Choroid plexus epithelial cell (primary cell): ENCODE data around the gene GLYAT.

Experiments used
- DNase-seq: peaks from one replicate; pipeline ENCODE4 v3.0.0-alpha.2; 2010; ENCODE audit warnings: low read depth
- H3K4me3 ChIP-seq: 2 replicates; pipeline ENCODE4 v1.5.1; 2011; ENCODE audit warnings: low read depth, mild to moderate bottlenecking, control low read depth, low read length, moderate library complexity
- TF ChIP-seq, protein P1 (sequence below): conservative IDR thresholded peaks from 2 replicates; pipeline ENCODE4 v1.5.1; 2011; ENCODE audit warnings: low read depth, mild to moderate bottlenecking, control low read depth, inconsistent platforms, low read length, moderate library complexity

Gene GLYAT

GRCh38 chr11:58773337-58773736, 41.6 kb upstream of the GLYAT start:
- TF ChIP-seq, protein P1, sequence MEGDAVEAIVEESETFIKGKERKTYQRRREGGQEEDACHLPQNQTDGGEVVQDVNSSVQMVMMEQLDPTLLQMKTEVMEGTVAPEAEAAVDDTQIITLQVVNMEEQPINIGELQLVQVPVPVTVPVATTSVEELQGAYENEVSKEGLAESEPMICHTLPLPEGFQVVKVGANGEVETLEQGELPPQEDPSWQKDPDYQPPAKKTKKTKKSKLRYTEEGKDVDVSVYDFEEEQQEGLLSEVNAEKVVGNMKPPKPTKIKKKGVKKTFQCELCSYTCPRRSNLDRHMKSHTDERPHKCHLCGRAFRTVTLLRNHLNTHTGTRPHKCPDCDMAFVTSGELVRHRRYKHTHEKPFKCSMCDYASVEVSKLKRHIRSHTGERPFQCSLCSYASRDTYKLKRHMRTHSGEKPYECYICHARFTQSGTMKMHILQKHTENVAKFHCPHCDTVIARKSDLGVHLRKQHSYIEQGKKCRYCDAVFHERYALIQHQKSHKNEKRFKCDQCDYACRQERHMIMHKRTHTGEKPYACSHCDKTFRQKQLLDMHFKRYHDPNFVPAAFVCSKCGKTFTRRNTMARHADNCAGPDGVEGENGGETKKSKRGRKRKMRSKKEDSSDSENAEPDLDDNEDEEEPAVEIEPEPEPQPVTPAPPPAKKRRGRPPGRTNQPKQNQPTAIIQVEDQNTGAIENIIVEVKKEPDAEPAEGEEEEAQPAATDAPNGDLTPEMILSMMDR, result no peak
- no peak overlapping the region for H3K4me3 ChIP-seq
- DNase-seq, result no peak

- TF ChIP-seq, protein P1, result no peak
- H3K4me3 ChIP-seq, result no peak overlapping the region
- no peak for DNase-seq
Observed at GRCh38 chr11:58772329-58773285, 40.9 kb upstream of the GLYAT start.

DNA sequence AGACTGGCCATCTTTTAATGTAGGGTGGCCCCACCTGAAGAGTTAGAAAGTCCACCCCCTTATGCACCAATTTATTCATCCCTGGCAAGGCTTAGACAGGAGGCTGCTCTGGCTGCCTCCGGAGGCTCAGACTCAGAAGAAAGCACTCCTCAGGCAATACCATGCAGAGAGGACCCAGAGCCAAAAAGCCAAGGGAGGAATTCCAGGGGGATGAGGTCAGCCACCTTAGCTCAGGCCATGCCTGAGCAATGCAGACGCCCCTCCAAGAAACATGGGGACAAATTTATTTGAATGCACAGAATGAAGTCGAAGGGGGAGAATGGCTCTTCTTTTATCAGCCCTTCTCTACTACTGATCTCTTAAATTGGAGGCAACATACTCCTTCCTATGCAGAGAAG, 39.7 kb upstream of the GLYAT start:
- TF ChIP-seq, protein P1, result no peak
- no peak for DNase-seq
- H3K4me3 ChIP-seq, result no peak overlapping the region

DNA sequence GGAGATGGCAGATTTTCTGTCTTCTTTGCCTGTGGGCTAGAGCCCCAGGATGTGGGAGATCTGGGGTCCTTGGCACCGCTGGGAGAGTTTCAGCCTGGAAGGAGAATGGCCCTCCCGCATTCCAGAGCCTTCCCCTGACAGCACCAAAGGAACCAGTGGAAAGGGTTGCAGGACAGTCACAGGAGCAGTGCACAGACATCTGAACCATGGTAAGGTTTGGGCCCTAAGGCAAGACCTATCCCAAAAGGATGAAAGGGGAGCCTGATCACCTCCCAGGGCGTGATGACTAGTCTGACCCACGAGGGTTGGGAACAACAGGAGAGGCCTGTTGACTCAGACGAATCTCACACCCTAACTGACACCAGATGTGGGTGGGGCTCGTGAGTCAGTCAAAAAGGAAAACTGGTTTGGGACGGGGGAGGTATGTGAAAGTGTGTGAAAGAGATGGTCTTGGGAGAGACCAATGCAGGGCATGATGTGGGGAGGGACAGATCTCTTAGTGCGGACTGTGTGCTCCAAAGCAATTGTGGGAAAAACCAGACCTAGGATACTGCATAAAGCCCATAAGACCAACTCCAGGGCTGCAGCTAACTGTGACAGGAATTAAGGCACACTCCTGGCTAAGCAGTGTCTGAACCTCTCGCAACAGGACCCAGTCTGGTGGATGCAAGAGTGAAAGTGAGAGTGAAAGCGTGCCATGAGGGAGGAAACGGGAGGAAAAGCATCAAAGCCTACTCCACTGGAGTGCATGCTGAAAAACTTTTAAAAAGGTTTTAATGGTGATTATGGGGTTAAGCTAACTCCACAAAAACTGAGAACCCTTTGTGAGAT, 39.1 kb upstream of the GLYAT start:
- TF ChIP-seq, protein P1, result no peak
- DNase-seq, result no peak
- H3K4me3 ChIP-seq, result no peak overlapping the region

- TF ChIP-seq, protein P1, result no peak
- no peak overlapping the region for H3K4me3 ChIP-seq
- no peak for DNase-seq
Observed at GRCh38 chr11:58770166-58770565, 38.4 kb upstream of the GLYAT start.

DNA sequence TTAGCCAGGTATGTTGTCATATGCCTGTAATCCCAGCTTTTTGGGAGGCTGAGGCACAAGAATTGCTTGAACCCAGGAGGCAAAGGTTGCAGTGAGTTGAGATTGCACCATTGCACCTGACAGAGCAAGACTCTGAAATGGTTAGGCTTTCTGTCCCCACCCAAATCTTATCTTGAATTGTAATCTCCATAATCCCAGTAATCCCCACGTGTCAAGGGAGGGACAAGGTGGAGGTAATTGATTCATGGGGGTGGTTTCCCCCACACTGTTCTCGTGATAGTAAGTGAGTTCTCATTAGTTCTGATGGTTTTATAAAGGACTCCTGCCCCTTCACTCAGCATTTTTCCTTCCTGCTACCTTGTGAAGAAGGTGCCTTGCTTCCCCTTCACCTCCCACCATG, 37.6 kb upstream of the GLYAT start:
- no peak for DNase-seq
- no peak overlapping the region for H3K4me3 ChIP-seq
- TF ChIP-seq, protein P1, result no peak
